ENCODE measurements around the gene GNG8. TPM values are rescaled to one million over a fixed set of nuclear protein-coding genes. Genes with fewer than 3 reads are reported as not detected.

GNG8 gene
- polyA plus RNA-seq, 1 of the 3 experiments (the other 2 are of a cell fraction), result not detected

DNA sequence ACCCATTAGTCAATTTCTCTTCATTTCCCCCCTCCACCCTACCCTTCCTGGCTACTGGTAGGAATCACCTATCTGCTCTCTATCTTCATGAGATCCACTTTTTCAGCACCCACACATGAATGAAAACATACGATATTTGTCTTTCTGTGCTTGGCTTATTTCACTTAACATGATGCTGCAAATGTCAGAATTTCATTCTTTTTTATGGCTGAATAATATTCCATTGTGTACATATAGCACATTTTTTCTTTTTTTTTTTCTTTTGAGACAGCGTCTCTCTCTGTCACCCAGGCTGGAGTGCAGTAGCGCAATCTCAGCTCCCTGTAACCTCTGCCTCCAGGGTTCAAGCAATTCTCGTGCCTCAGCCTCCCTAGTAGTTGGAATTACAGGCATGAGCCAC lies 44.7 kb downstream of the GNG8 start:
- Histone ChIP-seq H3K4me3 (ENCODE audit: low read depth in 2 of 2, low read length in 1 of 2) (no peak overlapping the region), H3K9ac (no peak overlapping the region), H4K20me1 (ENCODE audit: insufficient read depth) (no peaks in the 10 kb centered on the region), H3K79me2 (ENCODE audit: insufficient read depth) (no peaks in the 10 kb centered on the region), H2AFZ (ENCODE audit: low read depth) (no peak overlapping the region), H3K4me2 (no peak overlapping the region), H3K27ac (ENCODE audit: low read depth in 2 of 2, low read length in 1 of 2) (no peak overlapping the region), H3K36me3 (replicated peaks in 1 of 2; ENCODE audit: control insufficient read depth in 1 of 2, insufficient read depth in 2 of 2, low read length in 1 of 2) (no peaks in the 10 kb centered on the region), H3K9me3 (no peaks in the 10 kb centered on the region), H3K4me1 (ENCODE audit: control insufficient read depth in 1 of 2, insufficient read depth in 2 of 2, low read depth in 1 of 2, low read length in 1 of 2) (no peaks in the 10 kb centered on the region), H3K27me3 (ENCODE audit: insufficient read depth) (no peaks in the 10 kb centered on the region), H3F3A (replicated peaks; ENCODE audit: insufficient read depth) (no peaks in the 10 kb centered on the region), H3K9me2 (no peaks in the 10 kb centered on the region)
- WGBS (ENCODE audit: low lambda C conversion rate), result 65% methylated on average over 4 of the region's 4 CpGs
- CTCF ChIA-PET, result no interaction called here
- TF ChIP-seq, protein P1, sequence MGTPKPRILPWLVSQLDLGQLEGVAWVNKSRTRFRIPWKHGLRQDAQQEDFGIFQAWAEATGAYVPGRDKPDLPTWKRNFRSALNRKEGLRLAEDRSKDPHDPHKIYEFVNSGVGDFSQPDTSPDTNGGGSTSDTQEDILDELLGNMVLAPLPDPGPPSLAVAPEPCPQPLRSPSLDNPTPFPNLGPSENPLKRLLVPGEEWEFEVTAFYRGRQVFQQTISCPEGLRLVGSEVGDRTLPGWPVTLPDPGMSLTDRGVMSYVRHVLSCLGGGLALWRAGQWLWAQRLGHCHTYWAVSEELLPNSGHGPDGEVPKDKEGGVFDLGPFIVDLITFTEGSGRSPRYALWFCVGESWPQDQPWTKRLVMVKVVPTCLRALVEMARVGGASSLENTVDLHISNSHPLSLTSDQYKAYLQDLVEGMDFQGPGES (IDR thresholded peaks at IDR 0.05; ENCODE audit: low read depth, low read length), result no peak
- no peak for DNase-seq
- POLR2A ChIA-PET, result no interaction called here

DNA sequence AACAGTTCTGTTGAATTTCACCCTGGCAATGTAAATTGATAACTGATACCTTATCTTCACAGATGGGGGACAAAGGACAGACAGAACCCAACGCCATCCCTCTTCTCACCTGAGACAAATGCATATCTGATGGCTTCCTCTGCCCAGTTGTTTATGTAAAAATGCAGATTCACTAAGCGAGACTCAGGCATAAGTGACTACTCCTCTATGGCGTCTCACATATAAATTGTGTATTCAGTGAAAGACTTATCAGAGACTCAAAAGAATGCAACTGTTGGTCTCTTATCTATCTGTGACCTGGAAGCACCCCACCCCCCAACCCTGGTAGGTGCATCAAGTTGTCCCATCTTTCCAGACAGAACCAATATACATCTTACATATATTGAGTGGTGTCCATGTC lies 48.1 kb downstream of the GNG8 start:
- CTCF ChIA-PET, result interaction anchor here (0.6 to 2.5 kb wide), 4 partner anchors 8 to 141 kb away, joined by 3 to 6 read pairs (median 4); no protein-coding TSS in a partner anchor

DNA sequence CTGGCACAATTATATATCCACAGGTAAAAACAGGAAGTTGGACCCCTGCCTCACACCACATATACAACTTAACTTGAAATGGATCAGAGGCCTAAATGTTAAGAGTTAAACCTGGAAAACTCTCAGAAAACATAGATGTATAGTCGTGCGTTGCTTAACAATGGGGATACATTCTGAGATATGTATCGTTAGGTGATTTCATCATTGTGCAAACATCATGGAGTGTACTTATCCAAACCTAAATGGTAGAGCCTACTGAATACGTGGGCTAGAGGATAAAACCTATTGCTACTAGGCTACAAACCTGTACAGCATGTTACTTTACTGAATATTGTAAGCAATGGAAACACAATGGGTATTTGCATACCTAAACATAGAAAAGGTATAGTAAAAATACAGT lies 49.7 kb downstream of the GNG8 start:
- H3K79me2 ChIP-seq (ENCODE audit: insufficient read depth), result no peaks in the 10 kb centered on the region
- H3K36me3 ChIP-seq (replicated peaks in 1 of 2; ENCODE audit: control insufficient read depth in 1 of 2, insufficient read depth in 2 of 2, low read length in 1 of 2), result no peaks in the 10 kb centered on the region
- WGBS (ENCODE audit: low lambda C conversion rate), result 68% methylated on average over 4 of the region's 4 CpGs

More for the DNA sequence above, 48.1 kb downstream of the GNG8 start:
- POLR2A ChIA-PET, result no interaction called here
- no peak overlapping the region for H3K9ac ChIP-seq
- no peaks in the 10 kb centered on the region for H3K4me1 ChIP-seq (ENCODE audit: control insufficient read depth in 1 of 2, insufficient read depth in 2 of 2, low read depth in 1 of 2, low read length in 1 of 2)
- no peak for TF ChIP-seq TCF12 (IDR thresholded peaks at IDR 0.05)
- WGBS (ENCODE audit: low lambda C conversion rate), result 54% methylated on average over 3 of the region's 3 CpGs
- no peak overlapping the region for H3K27ac ChIP-seq (ENCODE audit: low read depth in 2 of 2, low read length in 1 of 2)
- H3K27me3 ChIP-seq (ENCODE audit: insufficient read depth), result no peaks in the 10 kb centered on the region
- H3K4me3 ChIP-seq (ENCODE audit: low read depth in 2 of 2, low read length in 1 of 2), result no peak overlapping the region
- no peaks in the 10 kb centered on the region for H3K9me2 ChIP-seq
- no peaks in the 10 kb centered on the region for H3K9me3 ChIP-seq
- H3K4me2 ChIP-seq, result no peak overlapping the region
- no peaks in the 10 kb centered on the region for H4K20me1 ChIP-seq (ENCODE audit: insufficient read depth)
- H3F3A ChIP-seq (replicated peaks; ENCODE audit: insufficient read depth), result no peaks in the 10 kb centered on the region
- DNase-seq, result no peak
- H3K79me2 ChIP-seq (ENCODE audit: insufficient read depth), result no peaks in the 10 kb centered on the region
- H3K36me3 ChIP-seq (replicated peaks in 1 of 2; ENCODE audit: control insufficient read depth in 1 of 2, insufficient read depth in 2 of 2, low read length in 1 of 2), result no peaks in the 10 kb centered on the region
- H2AFZ ChIP-seq (ENCODE audit: low read depth), result no peak overlapping the region

DNA sequence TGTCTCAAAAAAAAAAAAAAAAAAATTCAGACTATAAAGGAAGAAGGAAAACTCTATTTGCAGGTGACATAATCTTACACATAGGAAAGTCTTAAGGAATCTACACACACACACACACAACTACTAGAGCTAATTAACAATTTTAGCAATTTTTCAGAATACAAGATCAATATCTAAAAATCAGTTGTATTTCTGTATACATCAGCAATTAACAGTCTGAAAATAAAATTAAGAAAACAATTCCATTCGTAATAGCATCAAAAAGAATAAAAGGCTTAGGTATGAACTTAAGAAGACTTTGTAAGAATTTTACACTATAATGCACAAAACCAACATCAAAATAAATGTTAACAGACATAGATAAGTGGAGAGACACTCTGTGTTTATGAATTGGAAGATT lies 50.5 kb downstream of the GNG8 start:
- Histone ChIP-seq H4K20me1 (ENCODE audit: insufficient read depth) (no peaks in the 10 kb centered on the region), H3K4me2 (no peak overlapping the region), H3K4me3 (ENCODE audit: low read depth in 2 of 2, low read length in 1 of 2) (no peak overlapping the region), H3K9me2 (no peaks in the 10 kb centered on the region), H3K79me2 (ENCODE audit: insufficient read depth) (no peaks in the 10 kb centered on the region), H3K36me3 (replicated peaks in 1 of 2; ENCODE audit: control insufficient read depth in 1 of 2, insufficient read depth in 2 of 2, low read length in 1 of 2) (no peaks in the 10 kb centered on the region), H3K27ac (ENCODE audit: low read depth in 2 of 2, low read length in 1 of 2) (no peak overlapping the region), H3K27me3 (ENCODE audit: insufficient read depth) (no peaks in the 10 kb centered on the region), H3K9ac (no peak overlapping the region), H3F3A (replicated peaks; ENCODE audit: insufficient read depth) (no peaks in the 10 kb centered on the region), H3K4me1 (ENCODE audit: control insufficient read depth in 1 of 2, insufficient read depth in 2 of 2, low read depth in 1 of 2, low read length in 1 of 2) (no peaks in the 10 kb centered on the region), H3K9me3 (no peaks in the 10 kb centered on the region), H2AFZ (ENCODE audit: low read depth) (no peak overlapping the region)
- POLR2A ChIA-PET, result no interaction called here
- DNase-seq, result no peak
- CTCF ChIA-PET, result interaction anchor here (1.0 kb wide), 1 partner anchor 28 kb away, joined by 3 read pairs; no protein-coding TSS in a partner anchor
- no peak for TF ChIP-seq NFIC (IDR thresholded peaks at IDR 0.05; ENCODE audit: borderline replicate concordance)
- no peak for TF ChIP-seq MEF2A (IDR thresholded peaks at IDR 0.05; ENCODE audit: borderline replicate concordance, low read depth)
- TF ChIP-seq SMC3 (IDR thresholded peaks at IDR 0.05; ENCODE audit: low read depth, low read length), result no peak
- no peak for TF ChIP-seq FOXM1 (IDR thresholded peaks at IDR 0.05; ENCODE audit: low read depth)
- TF ChIP-seq, protein P2, sequence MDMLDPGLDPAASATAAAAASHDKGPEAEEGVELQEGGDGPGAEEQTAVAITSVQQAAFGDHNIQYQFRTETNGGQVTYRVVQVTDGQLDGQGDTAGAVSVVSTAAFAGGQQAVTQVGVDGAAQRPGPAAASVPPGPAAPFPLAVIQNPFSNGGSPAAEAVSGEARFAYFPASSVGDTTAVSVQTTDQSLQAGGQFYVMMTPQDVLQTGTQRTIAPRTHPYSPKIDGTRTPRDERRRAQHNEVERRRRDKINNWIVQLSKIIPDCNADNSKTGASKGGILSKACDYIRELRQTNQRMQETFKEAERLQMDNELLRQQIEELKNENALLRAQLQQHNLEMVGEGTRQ (IDR thresholded peaks at IDR 0.05; ENCODE audit: borderline replicate concordance, low read depth, low read length), result no peak
- TF ChIP-seq RFX5 (IDR thresholded peaks at IDR 0.05; ENCODE audit: low read length), result no peak
- no peak for TF ChIP-seq GABPA (IDR thresholded peaks at IDR 0.05; ENCODE audit: low read depth)
- 43% methylated on average over 1 of the region's 1 CpG for WGBS (ENCODE audit: low lambda C conversion rate)

More for the DNA sequence above, 49.7 kb downstream of the GNG8 start:
- Histone ChIP-seq H3K4me2 (no peak overlapping the region), H3K27me3 (ENCODE audit: insufficient read depth) (no peaks in the 10 kb centered on the region), H3K27ac (ENCODE audit: low read depth in 2 of 2, low read length in 1 of 2) (no peak overlapping the region), H4K20me1 (ENCODE audit: insufficient read depth) (no peaks in the 10 kb centered on the region), H2AFZ (ENCODE audit: low read depth) (no peak overlapping the region), H3F3A (replicated peaks; ENCODE audit: insufficient read depth) (no peaks in the 10 kb centered on the region), H3K9me3 (no peaks in the 10 kb centered on the region), H3K4me3 (ENCODE audit: low read depth in 2 of 2, low read length in 1 of 2) (no peak overlapping the region), H3K4me1 (ENCODE audit: control insufficient read depth in 1 of 2, insufficient read depth in 2 of 2, low read depth in 1 of 2, low read length in 1 of 2) (no peaks in the 10 kb centered on the region), H3K9me2 (no peaks in the 10 kb centered on the region), H3K9ac (no peak overlapping the region)
- DNase-seq, result no peak
- ChIA-PET CTCF (interaction anchor here (1.0 kb wide), 1 partner anchor 27 kb away, joined by 3 read pairs; no protein-coding TSS in a partner anchor), POLR2A (no interaction called here)
- TF ChIP-seq FOXM1 (IDR thresholded peaks at IDR 0.05; ENCODE audit: low read depth), result no peak
